IPS DF 6.9 (cell line): ENCODE results near the gene SCOC.
"Not testable (repeated sequence)": the region's sequence is repeated elsewhere in the genome, so short reads cannot be mapped to it uniquely, and the experiment has no call there.

ENCODE experiments used
- DNase-seq: peaks from one replicate; pipeline ENCODE4 v3.0.0-alpha.2; 2013; ENCODE audit warnings: low read depth, low spot score
- H3K27ac ChIP-seq: one replicate; pipeline ENCODE4 v1.5.1; 2013; ENCODE audit warnings: low read length, control low read depth
- H3K27me3 ChIP-seq: 2 replicates; pipeline ENCODE4 v1.6.1; 2013; ENCODE audit warnings: mild to moderate bottlenecking, low read length; ENCODE audit not compliant: control insufficient read depth, insufficient read depth
- H3K36me3 ChIP-seq: 2 replicates; pipeline ENCODE4 v1.6.1; 2013; ENCODE audit warnings: low read length; ENCODE audit not compliant: control insufficient read depth, insufficient read depth
- H3K4me1 ChIP-seq: 2 replicates; pipeline ENCODE4 v1.6.1; 2013; ENCODE audit warnings: low read length; ENCODE audit not compliant: control insufficient read depth, insufficient read depth
- H3K4me3 ChIP-seq: 2 replicates; pipeline ENCODE4 v1.5.1; 2013; ENCODE audit warnings: mild to moderate bottlenecking, low read length
- H3K9me3 ChIP-seq: 2 replicates; pipeline ENCODE4 v1.6.1; 2013; ENCODE audit warnings: low read length, inconsistent platforms; ENCODE audit not compliant: control insufficient read depth, insufficient read depth
- WGBS: extraction: QIAGEN DNeasy Blood & Tissue Kit; methylation state at CpG from one replicate; pipeline ENCODE4 v1.1.7; 2013; ENCODE audit warnings: mixed read lengths, missing lambda C conversion rate; ENCODE audit not compliant: insufficient read length, insufficient coverage; 5-methylcytosine and 5-hydroxymethylcytosine counted together

The SCOC gene

DNA sequence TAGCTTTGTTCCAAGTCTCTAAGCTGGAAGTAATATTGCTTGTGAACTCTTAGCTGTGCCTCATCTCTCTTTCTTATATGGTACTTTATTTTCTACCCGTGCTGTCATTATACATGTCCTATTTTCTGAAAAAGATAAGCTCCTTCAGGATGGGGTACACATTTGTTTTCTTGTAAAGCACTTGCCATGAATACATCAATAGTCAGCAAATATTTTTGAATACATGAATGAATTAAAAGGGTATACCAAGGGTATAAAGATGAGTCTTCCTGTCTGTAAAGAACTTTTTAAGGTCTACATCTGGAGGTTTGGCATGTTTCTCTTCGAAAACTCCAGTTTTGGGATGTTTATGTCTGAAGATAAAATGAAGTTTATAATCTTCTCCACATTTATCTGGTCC, 26.7 kb downstream of the SCOC start:
- Histone ChIP-seq H3K4me1 (no peaks in the 10 kb centered on the region), H3K36me3 (no peaks in the 10 kb centered on the region), H3K9me3 (no peaks in the 10 kb centered on the region), H3K4me3 (no peak overlapping the region), H3K27ac (no peak overlapping the region), H3K27me3 (no peaks in the 10 kb centered on the region)
- no CpG with 5 or more reads among the region's 2 CpGs for WGBS
- no peak for DNase-seq

DNA sequence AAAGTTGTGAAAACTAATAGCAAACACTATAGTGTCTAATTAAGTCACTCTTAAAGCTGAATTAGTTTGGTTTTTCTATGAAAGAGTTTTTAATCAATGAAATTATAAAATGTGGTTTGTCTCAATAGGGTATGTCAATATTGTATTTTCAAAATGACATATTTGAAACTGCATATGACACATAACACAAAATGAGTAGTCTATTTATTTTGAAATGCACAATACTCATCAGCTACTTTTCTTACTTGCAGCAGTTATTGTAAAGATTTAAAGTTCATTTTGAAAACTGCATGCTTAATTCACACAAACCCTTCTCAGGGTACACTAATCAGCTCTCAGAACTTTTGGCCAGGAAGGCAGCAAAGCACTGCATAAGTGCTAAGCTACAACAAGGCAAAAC, 32.8 kb downstream of the SCOC start:
- no peaks in the 10 kb centered on the region for H3K27me3 ChIP-seq
- H3K36me3 ChIP-seq: no peaks in the 10 kb centered on the region
- no peak overlapping the region for H3K27ac ChIP-seq
- H3K4me1 ChIP-seq: no peaks in the 10 kb centered on the region
- no peak overlapping the region for H3K4me3 ChIP-seq
- no peaks in the 10 kb centered on the region for H3K9me3 ChIP-seq
- DNase-seq: no peak

DNA sequence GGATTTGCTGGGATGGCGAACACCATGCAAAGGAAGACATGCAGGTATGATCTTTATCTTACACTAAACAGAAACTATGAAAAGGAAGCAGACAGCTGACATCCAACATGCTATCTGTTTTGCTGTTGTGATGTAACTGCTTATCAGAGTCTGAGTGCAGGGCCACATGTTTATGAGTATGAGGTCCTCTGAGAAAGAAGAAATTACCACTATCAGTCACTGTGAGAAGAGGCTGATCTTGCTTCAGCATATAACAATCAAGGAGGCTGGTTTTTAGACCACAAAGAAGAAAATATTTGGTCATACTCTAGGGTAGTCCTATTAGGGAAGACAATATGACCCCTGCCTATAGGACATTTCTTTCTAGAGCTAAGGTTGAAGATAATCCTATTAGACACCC, 35.5 kb downstream of the SCOC start:
- H3K27ac ChIP-seq: no peak overlapping the region
- no CpG with 5 or more reads among the region's 1 CpG for WGBS

DNA sequence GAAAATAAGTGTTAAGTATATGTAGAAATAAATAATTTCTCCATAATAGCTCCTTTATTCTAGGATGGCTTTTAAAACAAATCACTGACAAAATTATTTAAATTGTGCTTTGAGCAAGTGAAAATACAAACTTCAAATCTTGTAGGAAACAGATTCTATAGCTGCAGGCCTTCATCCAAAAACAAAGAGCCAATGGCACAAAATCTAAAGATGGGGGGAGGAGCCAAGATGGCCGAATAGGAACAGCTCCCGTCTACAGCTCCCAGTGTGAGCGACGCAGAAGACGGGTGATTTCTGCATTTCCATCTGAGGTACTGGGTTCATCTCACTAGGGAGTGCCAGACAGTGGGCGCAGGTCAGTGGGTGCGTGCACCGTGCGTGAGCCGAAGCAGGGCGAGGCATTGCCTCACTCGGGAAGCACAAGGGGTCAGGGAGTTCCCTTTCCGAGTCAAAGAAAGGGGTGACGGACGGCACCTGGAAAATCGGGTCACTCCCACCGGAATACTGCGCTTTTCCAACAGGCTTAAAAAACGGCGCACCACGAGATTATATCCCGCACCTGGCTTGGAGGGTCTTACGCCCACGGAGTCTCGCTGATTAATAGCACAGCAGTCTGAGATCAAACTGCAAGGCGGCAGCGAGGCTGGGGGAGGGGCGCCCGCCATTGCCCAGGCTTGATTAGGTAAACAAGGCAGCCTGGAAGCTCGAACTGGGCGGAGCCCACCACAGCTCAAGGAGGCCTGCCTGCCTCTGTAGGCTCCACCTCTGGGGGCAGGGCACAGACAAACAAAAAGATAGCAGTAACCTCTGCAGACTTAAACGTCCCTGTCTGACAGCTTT, 39.9 kb downstream of the SCOC start:
- H3K4me1 ChIP-seq, H3K27me3 ChIP-seq, H3K4me3 ChIP-seq, H3K27ac ChIP-seq, H3K36me3 ChIP-seq, H3K9me3 ChIP-seq, DNase-seq: not testable (repeated sequence)
- no CpG with 5 or more reads among the region's 32 CpGs for WGBS

More for the DNA sequence above, 35.5 kb downstream of the SCOC start:
- Histone ChIP-seq H3K9me3 (no peaks in the 10 kb centered on the region), H3K36me3 (no peaks in the 10 kb centered on the region), H3K4me1 (no peaks in the 10 kb centered on the region), H3K27me3 (no peaks in the 10 kb centered on the region), H3K4me3 (no peak overlapping the region)
- no peak for DNase-seq

DNA sequence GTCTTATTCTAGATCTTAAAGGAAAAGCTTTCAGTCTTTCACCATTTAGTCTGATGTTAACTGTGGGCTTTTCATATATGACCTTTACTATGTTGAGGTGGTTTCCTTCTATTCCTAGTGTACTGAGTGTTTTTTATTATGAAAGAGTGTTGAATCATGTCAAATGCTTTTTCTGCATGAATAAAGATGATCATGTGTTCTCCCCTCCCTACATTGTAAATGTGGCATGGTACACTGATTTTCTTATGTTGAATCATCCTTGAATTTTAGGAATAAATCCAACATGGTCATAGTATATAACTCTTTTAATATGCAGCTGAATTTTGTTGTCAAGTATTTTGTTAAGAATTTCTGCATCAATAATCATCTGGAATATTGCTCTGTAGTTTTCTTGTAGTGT, 49.7 kb downstream of the SCOC start:
- no peaks in the 10 kb centered on the region for H3K36me3 ChIP-seq
- H3K9me3 ChIP-seq: no peaks in the 10 kb centered on the region
- no peaks in the 10 kb centered on the region for H3K4me1 ChIP-seq
- H3K27ac ChIP-seq: no peak overlapping the region
- H3K4me3 ChIP-seq: no peak overlapping the region
- no peak for DNase-seq
- no peaks in the 10 kb centered on the region for H3K27me3 ChIP-seq

DNA sequence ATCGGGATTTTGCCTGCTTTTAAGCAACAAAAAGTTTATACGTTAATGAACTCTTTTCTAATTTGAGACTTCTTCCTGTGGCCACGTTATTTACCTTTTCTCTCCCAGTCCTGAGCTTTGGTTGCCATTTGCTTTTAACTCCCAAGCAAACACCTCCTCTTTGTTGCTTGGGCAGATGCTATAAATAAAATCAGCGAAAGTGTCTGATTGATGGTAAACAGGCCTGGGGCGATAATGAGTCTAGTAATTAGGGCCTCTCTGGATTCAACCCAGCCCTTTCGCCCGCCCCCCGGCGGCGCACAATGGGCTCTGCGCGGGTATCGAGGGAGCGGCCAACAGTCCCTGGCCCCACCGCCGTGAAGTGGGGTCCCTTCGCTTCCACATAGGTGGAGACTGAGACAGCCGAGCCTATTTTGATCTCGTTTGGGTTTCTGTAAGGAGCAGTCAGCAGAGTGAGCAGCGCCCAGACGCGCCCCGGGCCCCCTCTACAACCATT, 53.2 kb downstream of the SCOC start:
- Histone ChIP-seq H3K27ac (no peak overlapping the region), H3K4me3 (peak overlapping the region; percentile 55; the same call in 1 of the 2 replicates), H3K4me1 (no peaks in the 10 kb centered on the region), H3K27me3 (no peaks in the 10 kb centered on the region), H3K9me3 (no peaks in the 10 kb centered on the region), H3K36me3 (no peaks in the 10 kb centered on the region)
- DNase-seq: no peak
- no CpG with 5 or more reads among the region's 23 CpGs for WGBS

DNA sequence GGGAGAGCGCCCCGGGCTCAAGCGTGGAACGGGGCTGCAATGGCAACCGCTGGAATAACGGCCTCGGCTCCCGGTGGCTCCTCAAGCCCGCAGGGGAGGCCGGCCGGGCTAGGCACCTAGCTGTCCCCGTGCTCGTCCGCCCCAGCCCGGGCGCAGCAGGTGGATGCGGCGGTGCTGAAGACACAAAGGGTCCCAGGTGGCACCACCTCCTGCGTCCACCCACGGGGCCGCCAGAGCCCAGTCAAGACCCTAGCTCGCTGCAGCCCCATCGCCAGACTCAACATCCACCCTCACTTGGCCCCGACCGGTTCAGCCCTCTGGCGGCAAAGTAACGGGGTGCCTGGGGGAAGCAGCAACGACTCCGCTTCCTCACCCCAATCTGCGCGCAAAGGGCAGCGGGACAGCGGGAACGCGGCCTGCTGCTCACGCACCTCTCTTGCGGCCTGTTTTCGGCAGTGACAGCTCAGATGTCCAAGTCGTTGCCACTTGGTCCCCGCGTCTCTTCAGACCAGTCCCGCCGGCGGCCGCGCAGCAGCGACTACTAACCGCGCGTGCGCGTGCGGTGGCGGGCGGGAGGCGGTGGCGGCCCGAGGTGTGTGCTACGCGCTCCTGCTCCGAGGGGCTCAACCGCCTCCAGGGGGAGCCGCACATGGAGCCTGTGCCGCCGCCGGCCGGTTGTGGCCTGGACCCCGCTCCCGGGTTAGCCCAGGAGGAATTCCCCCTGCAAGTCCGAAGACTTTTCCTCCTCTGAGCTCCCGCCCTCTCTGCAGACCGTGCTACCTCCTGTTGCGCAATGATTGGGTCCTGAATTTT, 53.9 kb downstream of the SCOC start, which contains the start of gene CLGN:
Gene CLGN, minus strand, starts transcription at position 543 of the 813 bp plus-strand sequence. CDS start 14,570 bp downstream, outside the sequence.
- no peak within 1 kb of the TSS for H3K27ac ChIP-seq
- H3K9me3 ChIP-seq: no peaks in the 10 kb centered on the region
- peak within 1 kb of the TSS; percentile 55 for H3K4me3 ChIP-seq
- H3K27me3 ChIP-seq: no peaks in the 10 kb centered on the region
- no peaks in the 10 kb centered on the region for H3K36me3 ChIP-seq
- DNase-seq: peak; percentile 61
- no CpG with 5 or more reads among the region's 73 CpGs for WGBS
- H3K4me1 ChIP-seq: no peaks in the 10 kb centered on the region

DNA sequence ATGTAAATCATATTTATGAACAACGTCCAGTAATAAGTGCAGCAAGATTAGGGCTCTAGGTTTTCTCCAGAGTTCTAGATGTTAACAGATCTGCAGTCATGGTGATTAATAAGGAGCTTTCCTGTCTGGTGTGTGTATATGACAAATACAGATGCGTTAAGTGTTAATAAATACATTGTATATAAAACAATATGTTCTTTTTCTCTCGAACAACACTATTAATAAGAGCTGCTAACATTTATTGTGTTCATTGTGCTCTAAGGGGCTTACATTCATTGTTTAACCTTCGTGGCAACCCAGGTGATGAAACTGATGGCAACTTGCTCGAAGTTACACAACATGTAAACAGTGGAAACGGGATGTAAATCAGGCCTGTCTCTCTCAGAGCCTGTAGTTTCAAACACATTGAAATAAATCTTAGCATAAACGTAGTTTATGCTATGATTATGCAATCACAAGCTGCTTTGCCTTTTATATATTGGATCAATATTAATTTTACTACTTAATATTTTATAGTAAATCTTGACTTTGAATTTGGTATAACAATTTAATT, 54.5 kb downstream of the SCOC start:
- Histone ChIP-seq H3K4me1 (no peaks in the 10 kb centered on the region), H3K9me3 (no peaks in the 10 kb centered on the region), H3K4me3 (peak overlapping the region; percentile 55; the same call in 1 of the 2 replicates), H3K27ac (no peak overlapping the region), H3K27me3 (no peaks in the 10 kb centered on the region), H3K36me3 (no peaks in the 10 kb centered on the region)
- DNase-seq: no peak
- WGBS: no CpG with 5 or more reads among the region's 7 CpGs
